ENCODE data around the gene SELENOW. TPM values are rescaled to one million over a fixed set of nuclear protein-coding genes. Genes with fewer than 3 reads are reported as not detected.

SELENOW gene
- total and polyA plus RNA-seq, 2 experiments from 2014 or later = 561 to 571 TPM

GRCh38 chr19:47755762-47756626 is 22.5 kb upstream of the SELENOW start:
- Histone ChIP-seq H3F3A (ENCODE audit: insufficient read depth) (peaks cover 6% of the 10 kb centered on the region; the same call in 1 of the 2 replicates), H2AFZ (no peak overlapping the region), H3K36me3 (ENCODE audit: low read depth) (peaks cover 24% of the 10 kb centered on the region; the same call in 1 of the 2 replicates), H3K4me3 (no peak overlapping the region), H4K20me1 (ENCODE audit: insufficient read depth) (no peaks in the 10 kb centered on the region), H3K4me1 (ENCODE audit: insufficient read depth) (no peaks in the 10 kb centered on the region), H3K9me3 (ENCODE audit: low read depth) (no peaks in the 10 kb centered on the region), H3K9me2 (ENCODE audit: insufficient read depth) (no peaks in the 10 kb centered on the region), H3K9ac (no peak overlapping the region), H3K79me2 (ENCODE audit: insufficient read depth) (no peaks in the 10 kb centered on the region), H3K4me2 (ENCODE audit: unreplicated experiment) (no peak overlapping the region), H3K27ac (no peak overlapping the region), H3K27me3 (replicated peaks; ENCODE audit: insufficient read depth) (no peaks in the 10 kb centered on the region)
- DNase-seq = no peak
- 93% methylated on average over 24 to 28 of the region's 28 CpGs for WGBS, 2 experiments (ENCODE audit: low coverage in 1 of 2, low lambda C conversion rate in 2 of 2, missing lambda C conversion rate in 2 of 2)
- in situ Hi-C loops (cut with MboI) = no loop called here
- TF ChIP-seq EZH2 (IDR thresholded peaks at IDR 0.05; ENCODE audit: insufficient read depth, poor library complexity, severe bottlenecking) = no peak
- no peak for TF ChIP-seq EZH2phosphoT487 (IDR thresholded peaks at IDR 0.05; ENCODE audit: insufficient read depth, low read depth)

DNA sequence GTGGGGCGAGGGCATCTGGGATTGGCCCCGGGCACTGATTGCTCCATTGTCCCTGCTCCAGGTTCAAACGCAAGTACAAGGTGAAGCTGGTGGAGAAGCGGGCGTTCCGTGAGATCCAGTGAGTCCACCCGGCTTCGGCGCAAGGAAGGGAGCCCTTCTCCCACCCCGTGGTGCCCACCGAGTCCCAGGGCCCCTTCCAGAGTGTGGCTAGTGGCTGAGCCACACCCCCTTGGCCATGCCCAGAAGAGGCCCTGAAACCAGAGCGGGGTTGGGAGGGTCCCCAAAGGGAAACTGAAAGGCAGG is 21.9 kb upstream of the SELENOW start:
- no peaks in the 10 kb centered on the region for H3K4me1 ChIP-seq (ENCODE audit: insufficient read depth)
- H4K20me1 ChIP-seq (ENCODE audit: insufficient read depth) = no peaks in the 10 kb centered on the region
- peaks cover 6% of the 10 kb centered on the region; the same call in 1 of the 2 replicates for H3F3A ChIP-seq (ENCODE audit: insufficient read depth)
- no peak for TF ChIP-seq EZH2 (IDR thresholded peaks at IDR 0.05; ENCODE audit: insufficient read depth, poor library complexity, severe bottlenecking)
- TF ChIP-seq EZH2phosphoT487 (IDR thresholded peaks at IDR 0.05; ENCODE audit: insufficient read depth, low read depth) = no peak
- H3K36me3 ChIP-seq (ENCODE audit: low read depth) = peaks cover 24% of the 10 kb centered on the region; the same call in 1 of the 2 replicates
- no peaks in the 10 kb centered on the region for H3K9me2 ChIP-seq (ENCODE audit: insufficient read depth)
- no peaks in the 10 kb centered on the region for H3K9me3 ChIP-seq (ENCODE audit: low read depth)
- H3K4me3 ChIP-seq = no peak overlapping the region
- no peak overlapping the region for H3K27ac ChIP-seq
- H3K79me2 ChIP-seq (ENCODE audit: insufficient read depth) = no peaks in the 10 kb centered on the region
- no peak overlapping the region for H3K4me2 ChIP-seq (ENCODE audit: unreplicated experiment)
- no peaks in the 10 kb centered on the region for H3K27me3 ChIP-seq (replicated peaks; ENCODE audit: insufficient read depth)
- in situ Hi-C loops (cut with MboI) = no loop called here
- no peak overlapping the region for H2AFZ ChIP-seq
- H3K9ac ChIP-seq = no peak overlapping the region
- DNase-seq = no peak
- 83 to 91% methylated on average over 10 to 12 of the region's 12 CpGs for WGBS, 2 experiments (ENCODE audit: low coverage in 1 of 2, low lambda C conversion rate in 2 of 2, missing lambda C conversion rate in 2 of 2)

- Histone ChIP-seq H3K9me2 (ENCODE audit: insufficient read depth) (no peaks in the 10 kb centered on the region), H3K9ac (no peak overlapping the region), H2AFZ (no peak overlapping the region), H3K4me1 (ENCODE audit: insufficient read depth) (no peaks in the 10 kb centered on the region), H3F3A (ENCODE audit: insufficient read depth) (peaks cover 6% of the 10 kb centered on the region; the same call in 1 of the 2 replicates), H3K79me2 (ENCODE audit: insufficient read depth) (no peaks in the 10 kb centered on the region), H3K4me2 (ENCODE audit: unreplicated experiment) (no peak overlapping the region), H3K36me3 (ENCODE audit: low read depth) (peaks cover 24% of the 10 kb centered on the region; the same call in 1 of the 2 replicates), H3K27ac (no peak overlapping the region), H3K4me3 (no peak overlapping the region), H4K20me1 (ENCODE audit: insufficient read depth) (no peaks in the 10 kb centered on the region), H3K27me3 (replicated peaks; ENCODE audit: insufficient read depth) (no peaks in the 10 kb centered on the region), H3K9me3 (ENCODE audit: low read depth) (no peaks in the 10 kb centered on the region)
- in situ Hi-C loops (cut with MboI) = no loop called here
- TF ChIP-seq EZH2phosphoT487 (IDR thresholded peaks at IDR 0.05; ENCODE audit: insufficient read depth, low read depth) (no peak), EZH2 (IDR thresholded peaks at IDR 0.05; ENCODE audit: insufficient read depth, poor library complexity, severe bottlenecking) (no peak)
- DNase-seq = no peak
- 89 to 90% methylated on average over 22 of the region's 22 CpGs for WGBS, 2 experiments (ENCODE audit: low coverage in 1 of 2, low lambda C conversion rate in 2 of 2, missing lambda C conversion rate in 2 of 2)
These were observed 21.4 kb upstream of the SELENOW start for GRCh38 chr19:47756953-47757608.

DNA sequence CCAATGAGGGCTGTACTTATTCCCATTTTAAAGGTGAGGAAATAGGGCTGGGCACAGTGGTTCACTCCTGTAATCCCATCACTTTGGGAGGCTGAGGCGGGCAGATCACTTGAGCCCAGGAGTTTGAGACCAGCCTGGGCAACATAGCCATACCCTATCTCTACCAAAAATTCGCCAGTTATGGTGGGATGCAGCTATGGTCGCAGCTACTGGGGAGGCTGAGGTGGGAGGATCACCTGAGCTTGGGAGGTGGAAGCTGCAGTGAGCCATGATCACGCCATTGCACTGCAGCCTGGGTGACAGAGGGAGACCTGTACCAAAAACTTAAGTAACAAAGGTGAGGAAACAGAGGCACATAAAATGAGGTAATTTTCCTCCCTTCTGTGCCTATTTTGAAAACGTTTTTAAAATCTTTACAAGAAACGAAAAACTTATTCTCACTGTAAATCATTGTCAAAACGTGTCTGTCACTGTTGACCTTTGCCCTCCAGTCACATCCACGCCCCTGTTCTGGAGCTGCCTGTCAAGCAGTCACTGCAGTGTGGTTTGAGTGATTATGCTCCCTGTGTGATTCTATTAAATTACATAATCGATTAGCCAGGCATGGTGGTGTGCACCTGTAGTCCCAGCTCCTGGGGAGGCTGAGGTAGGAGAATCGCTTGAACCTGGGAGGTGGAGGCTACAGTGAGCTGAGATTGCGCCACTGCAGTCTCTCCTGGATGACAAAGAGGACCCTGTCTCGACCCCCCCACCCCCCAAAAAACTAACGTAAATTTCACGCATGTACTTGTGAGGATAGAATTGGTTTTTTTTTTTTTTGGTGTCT is 20.7 kb upstream of the SELENOW start:
- H3K27me3 ChIP-seq (replicated peaks; ENCODE audit: insufficient read depth) = no peaks in the 10 kb centered on the region
- WGBS, 2 experiments (ENCODE audit: low coverage in 1 of 2, low lambda C conversion rate in 2 of 2, missing lambda C conversion rate in 2 of 2) = 84% methylated on average over 14 of the region's 14 CpGs
- H3K27ac ChIP-seq = no peak overlapping the region
- H3K9me2 ChIP-seq (ENCODE audit: insufficient read depth) = no peaks in the 10 kb centered on the region
- TF ChIP-seq EZH2phosphoT487 (IDR thresholded peaks at IDR 0.05; ENCODE audit: insufficient read depth, low read depth) (no peak), EZH2 (IDR thresholded peaks at IDR 0.05; ENCODE audit: insufficient read depth, poor library complexity, severe bottlenecking) (no peak)
- no peaks in the 10 kb centered on the region for H4K20me1 ChIP-seq (ENCODE audit: insufficient read depth)
- in situ Hi-C loops (cut with MboI) = no loop called here
- peaks cover 6% of the 10 kb centered on the region; the same call in 1 of the 2 replicates for H3F3A ChIP-seq (ENCODE audit: insufficient read depth)
- H3K4me1 ChIP-seq (ENCODE audit: insufficient read depth) = no peaks in the 10 kb centered on the region
- no peaks in the 10 kb centered on the region for H3K79me2 ChIP-seq (ENCODE audit: insufficient read depth)
- H3K4me2 ChIP-seq (ENCODE audit: unreplicated experiment) = no peak overlapping the region
- no peak overlapping the region for H3K9ac ChIP-seq
- H3K36me3 ChIP-seq (ENCODE audit: low read depth) = peaks cover 24% of the 10 kb centered on the region; the same call in 1 of the 2 replicates
- H3K4me3 ChIP-seq = no peak overlapping the region
- no peak for DNase-seq
- no peak overlapping the region for H2AFZ ChIP-seq
- no peaks in the 10 kb centered on the region for H3K9me3 ChIP-seq (ENCODE audit: low read depth)
